Karpas-422 (cell line): Measurements from ENCODE around the gene PPHLN1. TPM values are rescaled to one million over a fixed set of nuclear protein-coding genes. Genes with fewer than 3 reads are reported as not detected.
A peak's percentile ranks its signal among the peaks of the same experiment; 100 is the strongest.

Source experiments
- DNase-seq: peaks from one replicate; pipeline ENCODE4 v3.0.0-alpha.2; 2015
- H2AFZ ChIP-seq: fragments of 200-600 bp; sonication (generic); 2 replicates; pipeline ENCODE4 v1.6.1; 2014; ENCODE audit warnings: antibody characterized with exemption, low read length, mixed read lengths
- H3K27ac ChIP-seq: fragments of 200-600 bp; sonication (generic); 2 replicates; pipeline ENCODE4 v1.5.1; 2014; ENCODE audit warnings: mild to moderate bottlenecking, low read length, moderate library complexity
- H3K27me3 ChIP-seq: fragments of 200-600 bp; sonication (generic); 2 replicates; pipeline ENCODE4 v1.6.1; 2014; ENCODE audit warnings: low read length, mixed read lengths
- H3K36me3 ChIP-seq: fragments of 200-600 bp; sonication (generic); 2 replicates; pipeline ENCODE4 v1.6.1; 2014; ENCODE audit warnings: low read length, mixed read lengths; ENCODE audit not compliant: insufficient read depth
- H3K4me1 ChIP-seq: fragments of 200-600 bp; sonication (generic); 2 replicates; pipeline ENCODE4 v1.6.1; 2014; ENCODE audit warnings: mild to moderate bottlenecking, low read length, mixed read lengths
- H3K4me2 ChIP-seq: fragments of 200-600 bp; sonication (generic); 2 replicates; pipeline ENCODE4 v1.6.1; 2014; ENCODE audit warnings: low read length, low read depth, mild to moderate bottlenecking; ENCODE audit not compliant: poor library complexity, severe bottlenecking
- H3K4me3 ChIP-seq: fragments of 200-600 bp; sonication (generic); 2 replicates; pipeline ENCODE4 v1.5.1; 2014; ENCODE audit warnings: mild to moderate bottlenecking, antibody characterized with exemption, low read length, mixed read lengths
- H3K79me2 ChIP-seq: fragments of 200-600 bp; sonication (generic); 2 replicates; pipeline ENCODE4 v1.6.1; 2014; ENCODE audit warnings: mild to moderate bottlenecking, low read length, mixed read lengths
- H3K9ac ChIP-seq: fragments of 200-600 bp; sonication (generic); 2 replicates; pipeline ENCODE4 v1.6.0; 2014; ENCODE audit warnings: low read length
- H3K9me2 ChIP-seq: fragments of 200-600 bp; sonication (generic), shearing (Covaris generic); replicated peaks from 2 replicates; pipeline ENCODE4 v1.6.0; 2014; ENCODE audit warnings: mild to moderate bottlenecking, low read length, moderate library complexity; ENCODE audit not compliant: insufficient read depth
- H3K9me3 ChIP-seq: fragments of 300-700, 200-600 bp; sonication (generic); 2 replicates; pipeline ENCODE4 v1.6.1; 2014; ENCODE audit warnings: low read length, mixed read lengths
- H4K20me1 ChIP-seq: fragments of 200-600 bp; sonication (generic); 2 replicates; pipeline ENCODE4 v1.6.1; 2014; ENCODE audit warnings: mild to moderate bottlenecking, antibody characterized with exemption, low read length, low read depth; ENCODE audit not compliant: insufficient read depth
- total RNA-seq: library from RNA; depleted of rRNA; stranded (reverse); fragments of >200 nt; shearing (Covaris generic); gene quantifications from 2 replicates; pipeline ENCODE4 v1.2.3, GENCODE V29; 2014; ENCODE audit warnings: low replicate concordance

Gene PPHLN1
- total RNA-seq, 1 experiment from 2014 or later, result 174 TPM

GRCh38 chr12:42284157-42284556, 41.8 kb upstream of the PPHLN1 start:
- peak; percentile 86 for DNase-seq
- H3K9ac ChIP-seq, result peak overlapping the region; percentile 33
- no peaks in the 10 kb centered on the region for H3K79me2 ChIP-seq
- peak overlapping the region; percentile 63 for H2AFZ ChIP-seq
- H4K20me1 ChIP-seq, result no peaks in the 10 kb centered on the region
- peak overlapping the region; percentile 90 for H3K27ac ChIP-seq
- H3K9me2 ChIP-seq, result no peaks in the 10 kb centered on the region
- no peaks in the 10 kb centered on the region for H3K36me3 ChIP-seq
- no peaks in the 10 kb centered on the region for H3K9me3 ChIP-seq
- H3K27me3 ChIP-seq, result no peaks in the 10 kb centered on the region
- H3K4me3 ChIP-seq, result peak overlapping the region; percentile 3; the same call in 1 of the 2 replicates
- peaks cover 63% of the 10 kb centered on the region for H3K4me1 ChIP-seq
- peak overlapping the region; percentile 55 for H3K4me2 ChIP-seq

DNA sequence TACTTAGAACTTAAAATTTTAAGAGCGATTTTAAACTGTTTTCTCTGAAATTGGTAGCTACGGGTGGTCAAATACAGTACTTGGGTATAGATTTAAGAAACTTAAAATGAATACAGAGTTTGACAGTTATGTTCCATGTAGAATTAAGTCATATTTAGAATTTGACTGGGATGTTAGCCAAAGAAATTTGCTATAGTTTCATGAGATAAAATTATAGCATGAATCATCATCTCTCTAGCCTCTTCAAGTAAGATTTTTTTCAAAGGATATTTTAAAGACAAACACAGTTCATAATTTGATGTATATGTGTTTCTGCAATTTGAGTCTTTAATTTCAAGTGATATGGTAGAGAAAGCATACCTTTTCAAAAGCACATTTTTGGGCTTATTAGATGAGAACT, 41.1 kb upstream of the PPHLN1 start:
- DNase-seq, result peak; percentile 73
- Histone ChIP-seq H3K9ac (no peak overlapping the region), H3K27ac (peak overlapping the region; percentile 90), H4K20me1 (no peaks in the 10 kb centered on the region), H3K27me3 (no peaks in the 10 kb centered on the region), H3K4me2 (peak overlapping the region; percentile 55), H2AFZ (peak overlapping the region; percentile 63; the same call in 1 of the 2 replicates), H3K4me1 (peaks cover 69% of the 10 kb centered on the region), H3K79me2 (no peaks in the 10 kb centered on the region), H3K4me3 (no peak overlapping the region), H3K36me3 (no peaks in the 10 kb centered on the region), H3K9me2 (no peaks in the 10 kb centered on the region), H3K9me3 (no peaks in the 10 kb centered on the region)

GRCh38 chr12:42285431-42285830, 40.5 kb upstream of the PPHLN1 start:
- Histone ChIP-seq H3K4me3 (no peak overlapping the region), H3K4me2 (peak overlapping the region; percentile 55), H3K27me3 (no peaks in the 10 kb centered on the region), H3K4me1 (peaks cover 66% of the 10 kb centered on the region), H3K79me2 (no peaks in the 10 kb centered on the region), H3K9me3 (no peaks in the 10 kb centered on the region), H3K9me2 (no peaks in the 10 kb centered on the region), H3K27ac (peak overlapping the region; percentile 90), H4K20me1 (no peaks in the 10 kb centered on the region), H3K9ac (no peak overlapping the region), H2AFZ (no peak overlapping the region), H3K36me3 (no peaks in the 10 kb centered on the region)
- no peak for DNase-seq

GRCh38 chr12:42286741-42287140, 39.2 kb upstream of the PPHLN1 start:
- Histone ChIP-seq H3K4me3 (no peak overlapping the region), H4K20me1 (no peaks in the 10 kb centered on the region), H3K9ac (no peak overlapping the region), H3K79me2 (no peaks in the 10 kb centered on the region), H3K9me3 (no peaks in the 10 kb centered on the region), H3K27me3 (no peaks in the 10 kb centered on the region), H3K27ac (no peak overlapping the region), H3K9me2 (no peaks in the 10 kb centered on the region), H3K36me3 (no peaks in the 10 kb centered on the region), H2AFZ (no peak overlapping the region), H3K4me2 (no peak overlapping the region), H3K4me1 (peaks cover 59% of the 10 kb centered on the region)
- DNase-seq, result no peak

GRCh38 chr12:42288544-42288943, 37.4 kb upstream of the PPHLN1 start:
- H3K36me3 ChIP-seq, result no peaks in the 10 kb centered on the region
- H2AFZ ChIP-seq, result no peak overlapping the region
- no peak overlapping the region for H3K4me3 ChIP-seq
- H4K20me1 ChIP-seq, result no peaks in the 10 kb centered on the region
- no peaks in the 10 kb centered on the region for H3K9me2 ChIP-seq
- no peak overlapping the region for H3K9ac ChIP-seq
- no peaks in the 10 kb centered on the region for H3K9me3 ChIP-seq
- DNase-seq, result no peak
- no peak overlapping the region for H3K27ac ChIP-seq
- H3K79me2 ChIP-seq, result no peaks in the 10 kb centered on the region
- no peak overlapping the region for H3K4me2 ChIP-seq
- peaks cover 45% of the 10 kb centered on the region for H3K4me1 ChIP-seq
- no peaks in the 10 kb centered on the region for H3K27me3 ChIP-seq

DNA sequence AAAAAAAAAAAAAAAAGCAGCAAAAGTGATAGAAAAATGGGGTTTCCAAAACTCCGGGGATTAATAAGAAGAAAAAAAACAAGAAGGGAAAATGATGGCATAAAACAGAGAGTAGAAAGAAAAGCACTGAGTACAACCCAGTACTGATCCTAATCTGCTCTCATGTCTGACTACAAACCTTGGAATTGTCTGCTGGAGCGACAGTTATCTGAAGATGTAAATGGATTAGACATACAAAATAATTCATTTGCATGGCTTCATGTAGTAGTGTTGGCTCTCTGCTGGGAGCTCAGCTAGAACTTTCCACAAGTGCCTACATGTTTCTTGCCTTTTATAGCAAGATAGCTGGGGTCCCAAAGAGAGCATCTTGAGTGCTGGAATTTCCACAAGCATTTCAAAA, 34.3 kb upstream of the PPHLN1 start:
- no peak overlapping the region for H3K4me2 ChIP-seq
- H3K27ac ChIP-seq, result no peak overlapping the region
- H3K36me3 ChIP-seq, result no peaks in the 10 kb centered on the region
- no peaks in the 10 kb centered on the region for H3K9me2 ChIP-seq
- H3K9ac ChIP-seq, result no peak overlapping the region
- no peak overlapping the region for H3K4me3 ChIP-seq
- no peak overlapping the region for H2AFZ ChIP-seq
- no peaks in the 10 kb centered on the region for H3K27me3 ChIP-seq
- H3K9me3 ChIP-seq, result peaks cover 2% of the 10 kb centered on the region; the same call in 1 of the 2 replicates
- H4K20me1 ChIP-seq, result no peaks in the 10 kb centered on the region
- DNase-seq, result no peak
- H3K79me2 ChIP-seq, result no peaks in the 10 kb centered on the region
- H3K4me1 ChIP-seq, result peaks cover 23% of the 10 kb centered on the region

GRCh38 chr12:42296503-42297109, 29.4 kb upstream of the PPHLN1 start:
- Histone ChIP-seq H3K4me3 (no peak overlapping the region), H3K27ac (no peak overlapping the region), H3K9ac (no peak overlapping the region), H3K36me3 (no peaks in the 10 kb centered on the region), H3K79me2 (no peaks in the 10 kb centered on the region), H3K9me3 (peaks cover 3% of the 10 kb centered on the region; the same call in 1 of the 2 replicates), H2AFZ (no peak overlapping the region), H3K9me2 (no peaks in the 10 kb centered on the region), H3K4me1 (peaks cover 26% of the 10 kb centered on the region), H3K27me3 (no peaks in the 10 kb centered on the region), H4K20me1 (no peaks in the 10 kb centered on the region), H3K4me2 (no peak overlapping the region)
- peak; percentile 85 for DNase-seq

DNA sequence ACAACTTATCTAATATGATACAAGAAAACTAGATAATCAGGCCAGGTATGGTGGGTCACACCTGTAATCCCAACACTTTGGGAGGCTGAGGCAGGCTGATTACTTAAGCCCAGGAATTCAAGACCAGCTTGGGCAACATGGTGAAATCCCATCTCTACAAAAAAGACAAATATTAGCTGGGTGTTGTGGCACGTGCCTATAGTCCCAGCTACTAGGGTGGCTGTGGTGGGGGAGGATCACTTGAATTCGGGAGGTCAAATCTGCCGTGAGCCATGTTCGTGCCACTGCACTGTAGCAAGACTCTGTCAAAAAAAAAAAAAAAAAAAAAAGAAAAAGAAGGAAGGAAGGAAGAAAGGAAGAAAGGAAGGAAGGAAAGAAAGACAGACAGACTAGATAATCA, 27.1 kb upstream of the PPHLN1 start:
- DNase-seq, result no peak
- Histone ChIP-seq H3K79me2 (no peaks in the 10 kb centered on the region), H3K4me1 (peaks cover 21% of the 10 kb centered on the region), H2AFZ (0 out of 2 replicates have a peak overlapping the region, but pooled peaks have one; percentile 26), H3K27ac (no peak overlapping the region), H3K9me2 (no peaks in the 10 kb centered on the region), H3K4me3 (no peak overlapping the region), H3K9me3 (peaks cover 3% of the 10 kb centered on the region; the same call in 1 of the 2 replicates), H3K4me2 (peak overlapping the region; percentile 47), H3K27me3 (no peaks in the 10 kb centered on the region), H3K36me3 (no peaks in the 10 kb centered on the region), H4K20me1 (no peaks in the 10 kb centered on the region), H3K9ac (no peak overlapping the region)
